Muscle of leg (tissue), 11 donors: Measurements from ENCODE around the gene SPECC1. TPM values are rescaled to one million over a fixed set of nuclear protein-coding genes. Genes with fewer than 3 reads are reported as not detected.

ENCODE experiments used
- DNase-seq: peaks from one replicate; pipeline ENCODE4 v3.0.0; 2013
- H3K27ac ChIP-seq: one replicate; pipeline ENCODE4 v1.5.1; 2013; ENCODE audit warnings: mild to moderate bottlenecking, low read length, control low read depth
- H3K27me3 ChIP-seq: one replicate; pipeline ENCODE4 v1.6.1; 2013; ENCODE audit warnings: low read length; ENCODE audit not compliant: control insufficient read depth, insufficient read depth
- H3K36me3 ChIP-seq: one replicate; pipeline ENCODE4 v1.6.1; 2013; ENCODE audit warnings: low read length; ENCODE audit not compliant: control insufficient read depth, insufficient read depth
- H3K4me1 ChIP-seq: one replicate; pipeline ENCODE4 v1.6.1; 2013; ENCODE audit warnings: low read length; ENCODE audit not compliant: control insufficient read depth, insufficient read depth
- H3K4me3 ChIP-seq: one replicate; pipeline ENCODE4 v1.5.1; 2013; ENCODE audit warnings: low read length, control low read depth
- H3K9me3 ChIP-seq: replicated peaks from 2 replicates; pipeline ENCODE4 v1.6.1; 2013; ENCODE audit warnings: low read depth, low read length; ENCODE audit not compliant: control insufficient read depth
- WGBS: methylation state at CpG from one replicate; pipeline ENCODE4 v1.1.5; 2013; ENCODE audit warnings: missing lambda C conversion rate; ENCODE audit not compliant: insufficient coverage; 5-methylcytosine and 5-hydroxymethylcytosine counted together
- polyA plus RNA-seq, 8 donors: library from polyadenylated mRNA; unstranded; fragments of 120-200 nt; gene quantifications; one replicate each; pipeline versions ENCODE4 v1.2.1 to v1.2.3, GENCODE V29; 2013; ENCODE audit warnings: inconsistent platforms in 1 of 8, low replicate concordance in 1 of 8; ENCODE audit not compliant: insufficient read length in 8 of 8, insufficient read depth in 1 of 8
- total RNA-seq: library from RNA; stranded (reverse); fragments of 120-200 nt; gene quantifications from one replicate; pipeline ENCODE4 v1.2.4, GENCODE V29; 2013

SPECC1 gene
- total and polyA plus RNA-seq, 9 donors = 5.7 to 11.6 (median 7.2) TPM

- Histone ChIP-seq H3K27me3 (peaks cover 3% of the 10 kb centered on the region), H3K27ac (no peak overlapping the region), H3K4me3 (no peak overlapping the region), H3K4me1 (peaks cover 14% of the 10 kb centered on the region), H3K9me3 (no peaks in the 10 kb centered on the region), H3K36me3 (no peaks in the 10 kb centered on the region)
- WGBS = 68% methylated on average over 5 of the region's 6 CpGs
- DNase-seq = no peak
These were observed 116.6 kb downstream of the SPECC1 start for GRCh38 chr17:20125724-20126123.

- no peak overlapping the region for H3K27ac ChIP-seq
- no peak for DNase-seq
- no peaks in the 10 kb centered on the region for H3K36me3 ChIP-seq
- H3K4me1 ChIP-seq = no peaks in the 10 kb centered on the region
- H3K4me3 ChIP-seq = no peak overlapping the region
- H3K9me3 ChIP-seq = no peaks in the 10 kb centered on the region
- H3K27me3 ChIP-seq = peaks cover 3% of the 10 kb centered on the region
- WGBS = 79% methylated on average over 5 of the region's 6 CpGs
These were observed 118.3 kb downstream of the SPECC1 start for GRCh38 chr17:20127360-20128035.

- no peaks in the 10 kb centered on the region for H3K36me3 ChIP-seq
- no peak for DNase-seq
- peaks cover 3% of the 10 kb centered on the region for H3K27me3 ChIP-seq
- no peaks in the 10 kb centered on the region for H3K4me1 ChIP-seq
- WGBS = 63% methylated on average over 1 of the region's 4 CpGs
- H3K4me3 ChIP-seq = no peak overlapping the region
- no peak overlapping the region for H3K27ac ChIP-seq
- H3K9me3 ChIP-seq = no peaks in the 10 kb centered on the region
These were observed 119.0 kb downstream of the SPECC1 start for GRCh38 chr17:20128036-20128667.

- H3K9me3 ChIP-seq = no peaks in the 10 kb centered on the region
- H3K36me3 ChIP-seq = no peaks in the 10 kb centered on the region
- no peaks in the 10 kb centered on the region for H3K27me3 ChIP-seq
- H3K4me3 ChIP-seq = no peak overlapping the region
- no peak overlapping the region for H3K27ac ChIP-seq
- WGBS = no CpG with 5 or more reads among the region's 5 CpGs
- no peak for DNase-seq
- H3K4me1 ChIP-seq = no peaks in the 10 kb centered on the region
These were observed 124.4 kb downstream of the SPECC1 start for GRCh38 chr17:20133517-20133916.

GRCh38 chr17:20141198-20141972, 132.2 kb downstream of the SPECC1 start:
- no peaks in the 10 kb centered on the region for H3K9me3 ChIP-seq

GRCh38 chr17:20142268-20142667, 133.1 kb downstream of the SPECC1 start:
- no peaks in the 10 kb centered on the region for H3K36me3 ChIP-seq
- H3K27ac ChIP-seq = no peak overlapping the region
- WGBS = 63% methylated on average over 1 of the region's 6 CpGs
- no peak overlapping the region for H3K4me3 ChIP-seq
- no peaks in the 10 kb centered on the region for H3K4me1 ChIP-seq
- no peaks in the 10 kb centered on the region for H3K9me3 ChIP-seq
- DNase-seq = no peak
- H3K27me3 ChIP-seq = peaks cover 2% of the 10 kb centered on the region

More at GRCh38 chr17:20141198-20141972, 132.2 kb downstream of the SPECC1 start:
- DNase-seq = no peak
- H3K27me3 ChIP-seq = peaks cover 2% of the 10 kb centered on the region
- no peaks in the 10 kb centered on the region for H3K36me3 ChIP-seq
- 78% methylated on average over 2 of the region's 10 CpGs for WGBS
- H3K4me3 ChIP-seq = no peak overlapping the region
- no peaks in the 10 kb centered on the region for H3K4me1 ChIP-seq
- H3K27ac ChIP-seq = no peak overlapping the region

- no peaks in the 10 kb centered on the region for H3K4me1 ChIP-seq
- H3K9me3 ChIP-seq = no peaks in the 10 kb centered on the region
- H3K27ac ChIP-seq = no peak overlapping the region
- no peak overlapping the region for H3K4me3 ChIP-seq
- no peak for DNase-seq
- 87% methylated on average over 5 of the region's 8 CpGs for WGBS
- peaks cover 2% of the 10 kb centered on the region for H3K27me3 ChIP-seq
- H3K36me3 ChIP-seq = no peaks in the 10 kb centered on the region
These were observed 134.6 kb downstream of the SPECC1 start for GRCh38 chr17:20143740-20144139.

GRCh38 chr17:20145567-20145966, 136.4 kb downstream of the SPECC1 start:
- DNase-seq = no peak
- 100% methylated on average over 1 of the region's 1 CpG for WGBS
- H3K4me1 ChIP-seq = no peaks in the 10 kb centered on the region
- no peaks in the 10 kb centered on the region for H3K36me3 ChIP-seq
- H3K4me3 ChIP-seq = no peak overlapping the region
- H3K9me3 ChIP-seq = no peaks in the 10 kb centered on the region
- no peak overlapping the region for H3K27ac ChIP-seq
- peaks cover 2% of the 10 kb centered on the region for H3K27me3 ChIP-seq

GRCh38 chr17:20149251-20149650, 140.1 kb downstream of the SPECC1 start:
- Histone ChIP-seq H3K4me3 (no peak overlapping the region), H3K4me1 (no peaks in the 10 kb centered on the region), H3K9me3 (no peaks in the 10 kb centered on the region), H3K27me3 (peaks cover 7% of the 10 kb centered on the region), H3K36me3 (no peaks in the 10 kb centered on the region), H3K27ac (no peak overlapping the region)
- WGBS = 50% methylated on average over 4 of the region's 4 CpGs
- no peak for DNase-seq

GRCh38 chr17:20151174-20151573, 142.0 kb downstream of the SPECC1 start:
- H3K27ac ChIP-seq = no peak overlapping the region
- no peaks in the 10 kb centered on the region for H3K9me3 ChIP-seq
- peaks cover 12% of the 10 kb centered on the region for H3K27me3 ChIP-seq
- DNase-seq = no peak
- WGBS = 75% methylated on average over 1 of the region's 5 CpGs
- no peak overlapping the region for H3K4me3 ChIP-seq
- no peaks in the 10 kb centered on the region for H3K36me3 ChIP-seq
- peaks cover 4% of the 10 kb centered on the region for H3K4me1 ChIP-seq
